GM23338 (cell line): Measurements from ENCODE around the gene KIAA1671. TPM values are rescaled to one million over a fixed set of nuclear protein-coding genes. Genes with fewer than 3 reads are reported as not detected.

Experiments used
- ATAC-seq: fragments of 200-7000 bp; cut with Tn5 transposase; 3 replicates; pipeline ENCODE4 v1.9.1; 2020
- DNase-seq: peaks from one replicate; pipeline ENCODE4 v3.0.0-alpha.2; 2015; ENCODE audit warnings: low spot score
- H2AFZ ChIP-seq: fragments of 200-600 bp; sonication (generic); 2 replicates; pipeline ENCODE4 v1.8.0; 2016; ENCODE audit warnings: antibody characterized with exemption, mild to moderate bottlenecking, moderate library complexity
- H3F3A ChIP-seq: fragments of 200-600 bp; sonication (generic); replicated peaks from 2 replicates; pipeline ENCODE4 v1.8.0; 2017; ENCODE audit warnings: antibody characterized with exemption, mixed run types, low read depth
- H3K27ac ChIP-seq: fragments of 200-600 bp; sonication (generic); 2 replicates; pipeline ENCODE4 v1.6.1; 2016; ENCODE audit warnings: low read depth
- H3K27me3 ChIP-seq: fragments of 200-600 bp; sonication (generic); 2 replicates; pipeline ENCODE4 v1.8.0; 2016; ENCODE audit warnings: mild to moderate bottlenecking, mixed run types, moderate library complexity; ENCODE audit not compliant: insufficient read depth
- H3K36me3 ChIP-seq: fragments of 200-600 bp; sonication (generic); 2 replicates; pipeline ENCODE4 v1.8.0; 2016; ENCODE audit warnings: mild to moderate bottlenecking; ENCODE audit not compliant: insufficient read depth
- H3K4me1 ChIP-seq: fragments of 200-600 bp; sonication (generic); 2 replicates; pipeline ENCODE4 v1.8.0; 2016; ENCODE audit warnings: mild to moderate bottlenecking, moderate library complexity; ENCODE audit not compliant: insufficient read depth
- H3K4me2 ChIP-seq: fragments of 200-600 bp; sonication (generic); 2 replicates; pipeline ENCODE4 v1.7.1; 2017; ENCODE audit warnings: mixed run types
- H3K4me3 ChIP-seq: fragments of 200-600 bp; sonication (generic); 2 replicates; pipeline ENCODE4 v1.6.1; 2016; ENCODE audit warnings: mixed run types
- H3K79me2 ChIP-seq: fragments of 200-600 bp; sonication (generic); replicated peaks from 2 replicates; pipeline ENCODE4 v1.8.0; 2017; ENCODE audit warnings: mild to moderate bottlenecking; ENCODE audit not compliant: insufficient read depth
- H3K9me2 ChIP-seq: fragments of 200-600 bp; sonication (generic); 2 replicates; pipeline ENCODE4 v1.8.0; 2017; ENCODE audit not compliant: insufficient read depth
- H4K20me1 ChIP-seq: fragments of 200-600 bp; sonication (generic); replicated peaks from 2 replicates; pipeline ENCODE4 v1.8.0; 2017; ENCODE audit warnings: mild to moderate bottlenecking; ENCODE audit not compliant: insufficient read depth
- H3K27ac Mint-ChIP-seq: 2 replicates; pipeline ENCODE4 v1.8.0; 2020; ENCODE audit warnings: inconsistent platforms, mild to moderate bottlenecking, moderate library complexity, mixed read lengths
- H3K27me3 Mint-ChIP-seq: 3 replicates; pipeline ENCODE4 v1.8.0; 2022; ENCODE audit warnings: low read depth, mild to moderate bottlenecking, moderate library complexity, mixed read lengths, inconsistent platforms; ENCODE audit not compliant: insufficient read depth, poor library complexity
- H3K36me3 Mint-ChIP-seq: 3 replicates; pipeline ENCODE4 v1.8.0; 2021; ENCODE audit warnings: low read depth, mild to moderate bottlenecking, inconsistent platforms, moderate library complexity, mixed read lengths
- H3K4me1 Mint-ChIP-seq: 3 replicates; pipeline ENCODE4 v1.8.0; 2020; ENCODE audit warnings: mild to moderate bottlenecking, inconsistent platforms, mixed read lengths
- H3K4me3 Mint-ChIP-seq: 3 replicates; pipeline ENCODE4 v1.8.0; 2021; ENCODE audit warnings: moderate library complexity, mild to moderate bottlenecking, inconsistent platforms, mixed read lengths
- H3K9me3 Mint-ChIP-seq: 3 replicates; pipeline ENCODE4 v1.8.0; 2020; ENCODE audit warnings: moderate library complexity, mild to moderate bottlenecking, inconsistent platforms, mixed read lengths
- CREB1 ChIP-seq: fragments of 250-450 bp; sonication (Bioruptor Pico); IDR thresholded peaks from 2 replicates; pipeline ENCODE4 v1.5.0; 2020; ENCODE audit warnings: low read depth, mild to moderate bottlenecking, moderate library complexity
- ETS1 ChIP-seq: IDR thresholded peaks from 2 replicates; pipeline ENCODE4 v1.6.1; 2016; ENCODE audit warnings: antibody characterized with exemption
- EZH2 ChIP-seq: fragments of 200-600 bp; sonication (generic); IDR thresholded peaks from one replicate; pipeline ENCODE4 v1.8.0; 2017; ENCODE audit warnings: antibody characterized with exemption, mild to moderate bottlenecking, low read depth; ENCODE audit not compliant: unreplicated experiment
- EZH2phosphoT487 ChIP-seq: fragments of 200-600 bp; sonication (generic); IDR thresholded peaks from one replicate; pipeline ENCODE4 v1.8.1; 2018; ENCODE audit warnings: antibody characterized with exemption; ENCODE audit not compliant: unreplicated experiment
- POLR2AphosphoS5 ChIP-seq: IDR thresholded peaks from 2 replicates; pipeline ENCODE4 v1.6.1; 2016; ENCODE audit warnings: antibody characterized with exemption, low read depth
- ZNF114 ChIP-seq: fragments of 250-450 bp; sonication (Bioruptor Pico); IDR thresholded peaks from 2 replicates; pipeline ENCODE4 v1.5.0; 2020; ENCODE audit warnings: mild to moderate bottlenecking, moderate library complexity
- ZNF331 ChIP-seq: fragments of 250-450 bp; sonication (Bioruptor Pico); IDR thresholded peaks from 2 replicates; pipeline ENCODE4 v1.5.0; 2020; ENCODE audit warnings: low read depth, mild to moderate bottlenecking, moderate library complexity
- polyA plus RNA-seq: library from polyadenylated mRNA; unstranded; fragments of >200 nt; fragmentation: Nextera tagmentation; extraction: Ambion mirVana; gene quantifications from 2 replicates; pipeline ENCODE4 v1.2.1, GENCODE V29; 2016
- total RNA-seq: library from RNA; depleted of rRNA; stranded (reverse); fragments of >200 nt; shearing (Covaris generic); gene quantifications from 2 replicates; pipeline ENCODE4 v1.2.3, GENCODE V29; 2014
- TF ChIP-seq, protein P1 (sequence below), 2 experiments: fragments of 200-600 bp in 1 of 2; sonication (generic) in 1 of 2; conservative IDR thresholded peaks; 2 replicates each; pipeline versions ENCODE4 v1.5.1 to v1.6.1; 2016 to 2017; ENCODE audit warnings: antibody characterized with exemption in 2 of 2, low read depth in 2 of 2, mild to moderate bottlenecking in 2 of 2, moderate library complexity in 1 of 2
- TF ChIP-seq, protein P2 (sequence below): IDR thresholded peaks from one replicate; pipeline ENCODE4 v1.6.1; 2018; ENCODE audit warnings: antibody characterized with exemption; ENCODE audit not compliant: unreplicated experiment

The KIAA1671 gene
- total and polyA plus RNA-seq, 2 experiments from 2014 or later, result 6.1 to 27.2 TPM

DNA sequence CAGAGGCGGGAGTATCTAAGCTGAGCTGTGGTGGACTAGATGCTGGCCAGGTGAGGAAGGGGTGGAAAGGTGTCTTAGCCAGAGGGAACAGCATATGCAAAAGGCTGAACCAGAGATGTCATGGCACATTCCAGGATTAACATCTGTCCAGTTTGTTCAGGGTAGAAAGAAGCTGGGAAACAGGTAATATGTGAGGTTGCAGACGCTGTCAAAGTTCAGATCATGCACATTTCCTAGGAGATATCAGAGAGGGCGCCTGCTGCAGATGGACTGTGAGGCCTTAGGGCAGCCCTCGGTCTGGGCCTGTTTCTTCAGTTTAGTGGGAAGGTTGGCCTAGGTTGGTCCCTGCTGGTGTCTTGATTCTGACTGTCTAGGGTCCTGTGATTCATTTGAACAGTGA, 149.5 kb downstream of the KIAA1671 start (continued):
- TF ChIP-seq EZH2phosphoT487, result no peak
- TF ChIP-seq EZH2, result no peak
- TF ChIP-seq, protein P1, sequence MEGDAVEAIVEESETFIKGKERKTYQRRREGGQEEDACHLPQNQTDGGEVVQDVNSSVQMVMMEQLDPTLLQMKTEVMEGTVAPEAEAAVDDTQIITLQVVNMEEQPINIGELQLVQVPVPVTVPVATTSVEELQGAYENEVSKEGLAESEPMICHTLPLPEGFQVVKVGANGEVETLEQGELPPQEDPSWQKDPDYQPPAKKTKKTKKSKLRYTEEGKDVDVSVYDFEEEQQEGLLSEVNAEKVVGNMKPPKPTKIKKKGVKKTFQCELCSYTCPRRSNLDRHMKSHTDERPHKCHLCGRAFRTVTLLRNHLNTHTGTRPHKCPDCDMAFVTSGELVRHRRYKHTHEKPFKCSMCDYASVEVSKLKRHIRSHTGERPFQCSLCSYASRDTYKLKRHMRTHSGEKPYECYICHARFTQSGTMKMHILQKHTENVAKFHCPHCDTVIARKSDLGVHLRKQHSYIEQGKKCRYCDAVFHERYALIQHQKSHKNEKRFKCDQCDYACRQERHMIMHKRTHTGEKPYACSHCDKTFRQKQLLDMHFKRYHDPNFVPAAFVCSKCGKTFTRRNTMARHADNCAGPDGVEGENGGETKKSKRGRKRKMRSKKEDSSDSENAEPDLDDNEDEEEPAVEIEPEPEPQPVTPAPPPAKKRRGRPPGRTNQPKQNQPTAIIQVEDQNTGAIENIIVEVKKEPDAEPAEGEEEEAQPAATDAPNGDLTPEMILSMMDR (conservative IDR thresholded peaks at IDR 0.05; ENCODE audit: low read depth in 2 of 2), result no peak
- no peak for TF ChIP-seq ETS1
- TF ChIP-seq ZNF331 (CRISPR knock-in tag), result no peak
- TF ChIP-seq, protein P2, sequence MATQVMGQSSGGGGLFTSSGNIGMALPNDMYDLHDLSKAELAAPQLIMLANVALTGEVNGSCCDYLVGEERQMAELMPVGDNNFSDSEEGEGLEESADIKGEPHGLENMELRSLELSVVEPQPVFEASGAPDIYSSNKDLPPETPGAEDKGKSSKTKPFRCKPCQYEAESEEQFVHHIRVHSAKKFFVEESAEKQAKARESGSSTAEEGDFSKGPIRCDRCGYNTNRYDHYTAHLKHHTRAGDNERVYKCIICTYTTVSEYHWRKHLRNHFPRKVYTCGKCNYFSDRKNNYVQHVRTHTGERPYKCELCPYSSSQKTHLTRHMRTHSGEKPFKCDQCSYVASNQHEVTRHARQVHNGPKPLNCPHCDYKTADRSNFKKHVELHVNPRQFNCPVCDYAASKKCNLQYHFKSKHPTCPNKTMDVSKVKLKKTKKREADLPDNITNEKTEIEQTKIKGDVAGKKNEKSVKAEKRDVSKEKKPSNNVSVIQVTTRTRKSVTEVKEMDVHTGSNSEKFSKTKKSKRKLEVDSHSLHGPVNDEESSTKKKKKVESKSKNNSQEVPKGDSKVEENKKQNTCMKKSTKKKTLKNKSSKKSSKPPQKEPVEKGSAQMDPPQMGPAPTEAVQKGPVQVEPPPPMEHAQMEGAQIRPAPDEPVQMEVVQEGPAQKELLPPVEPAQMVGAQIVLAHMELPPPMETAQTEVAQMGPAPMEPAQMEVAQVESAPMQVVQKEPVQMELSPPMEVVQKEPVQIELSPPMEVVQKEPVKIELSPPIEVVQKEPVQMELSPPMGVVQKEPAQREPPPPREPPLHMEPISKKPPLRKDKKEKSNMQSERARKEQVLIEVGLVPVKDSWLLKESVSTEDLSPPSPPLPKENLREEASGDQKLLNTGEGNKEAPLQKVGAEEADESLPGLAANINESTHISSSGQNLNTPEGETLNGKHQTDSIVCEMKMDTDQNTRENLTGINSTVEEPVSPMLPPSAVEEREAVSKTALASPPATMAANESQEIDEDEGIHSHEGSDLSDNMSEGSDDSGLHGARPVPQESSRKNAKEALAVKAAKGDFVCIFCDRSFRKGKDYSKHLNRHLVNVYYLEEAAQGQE, result no peak
- no peak for TF ChIP-seq ZNF114 (CRISPR knock-in tag)
- no peak for TF ChIP-seq POLR2AphosphoS5
- TF ChIP-seq CREB1 (CRISPR knock-in tag), result no peak

- peaks cover 6% of the 10 kb centered on the region for H3K27me3 Mint-ChIP-seq
- Histone ChIP-seq H3K36me3 (no peaks in the 10 kb centered on the region), H3K79me2 (no peaks in the 10 kb centered on the region), H2AFZ (no peak overlapping the region), H3K4me1 (peaks cover 5% of the 10 kb centered on the region; the same call in 1 of the 2 replicates), H4K20me1 (no peaks in the 10 kb centered on the region; the same call in 1 of the 2 replicates), H3K4me2 (no peak overlapping the region), H3K9me2 (no peaks in the 10 kb centered on the region), H3K4me3 (no peak overlapping the region), H3K27me3 (no peaks in the 10 kb centered on the region), H3F3A (no peaks in the 10 kb centered on the region), H3K27ac (no peak overlapping the region)
- DNase-seq, result no peak
- no peak overlapping the region for H3K4me3 Mint-ChIP-seq
- no peak for ATAC-seq
- TF ChIP-seq, protein P1 (conservative IDR thresholded peaks at IDR 0.05; ENCODE audit: low read depth in 2 of 2), result no peak
- no peak for TF ChIP-seq POLR2AphosphoS5
- TF ChIP-seq EZH2, result no peak
- TF ChIP-seq EZH2phosphoT487, result no peak
- TF ChIP-seq, protein P2, result no peak
- no peak for TF ChIP-seq ZNF114 (CRISPR knock-in tag)
- H3K4me1 Mint-ChIP-seq, result peaks cover 18% of the 10 kb centered on the region
- H3K36me3 Mint-ChIP-seq, result no peaks in the 10 kb centered on the region; the same call in 2 of the 3 replicates
- H3K27ac Mint-ChIP-seq, result no peak overlapping the region
- no peaks in the 10 kb centered on the region for H3K9me3 Mint-ChIP-seq
Observed at GRCh38 chr22:25102722-25103121, 150.2 kb downstream of the KIAA1671 start.
